ENCODE measurements around the gene SLC39A2.

SLC39A2 gene

GRCh38 chr14:21050597-21050996 lies 51.5 kb downstream of the SLC39A2 start:
- no peak for DNase-seq

Measured in NCI-H345 (cell line).